Caco-2 (cell line): Measurements from ENCODE around the gene CALM1. TPM values are rescaled to one million over a fixed set of nuclear protein-coding genes. Genes with fewer than 3 reads are reported as not detected.

Experiments used
- BruUV-seq: library from RNA; stranded (reverse); fragments of 400-500 nt; replicated peaks from 2 replicates; lab custom pipeline; 2021; lab: Mats Ljungman, UMichigan
- CTCF ChIA-PET: fragments of 300-600 bp; sonication (Branson Sonifier 250); formaldehyde crosslinking; loops from one replicate; lab custom pipeline; 2022; ENCODE audit warnings: antibody characterized with exemption; lab: Charles Lee
- POLR2A ChIA-PET: fragments of 300-600 bp; sonication (Branson Sonifier 250); formaldehyde crosslinking; loops from one replicate; lab custom pipeline; 2022; ENCODE audit warnings: antibody characterized with exemption; lab: Charles Lee
- DNase-seq, 2 experiments: peaks; one replicate each; pipeline versions ENCODE4 v3.0.0 to v3.0.0-alpha.2; 2020 to 2022
- H3K27me3 ChIP-seq: replicated peaks from 2 replicates; pipeline ENCODE4 v1.6.0; 2011; ENCODE audit warnings: low read length; ENCODE audit not compliant: control insufficient read depth, insufficient read depth
- H3K36me3 ChIP-seq: 2 replicates; pipeline ENCODE4 v1.5.1; 2011; ENCODE audit warnings: low read length; ENCODE audit not compliant: control insufficient read depth, insufficient read depth
- H3K4me1 ChIP-seq: fragments of 250-450 bp; sonication (Bioruptor Pico); 2 replicates; pipeline ENCODE4 v1.5.1; 2020; ENCODE audit warnings: mild to moderate bottlenecking
- H3K4me3 ChIP-seq: 2 replicates; pipeline ENCODE4 v1.5.1; 2011; ENCODE audit warnings: low read depth, mild to moderate bottlenecking, control low read depth, low read length
- H3K9me3 ChIP-seq: fragments of 250-450 bp; sonication (Bioruptor Pico); 2 replicates; pipeline ENCODE4 v1.5.1; 2020; ENCODE audit warnings: mild to moderate bottlenecking, moderate library complexity
- H3K27ac Mint-ChIP-seq: one replicate; pipeline ENCODE4 v1.8.0; 2022; ENCODE audit warnings: mixed read lengths; ENCODE audit not compliant: unreplicated experiment
- H3K27me3 Mint-ChIP-seq: one replicate; pipeline ENCODE4 v1.8.0; 2022; ENCODE audit warnings: mixed read lengths; ENCODE audit not compliant: insufficient read depth, unreplicated experiment
- H3K36me3 Mint-ChIP-seq: one replicate; pipeline ENCODE4 v1.8.0; 2022; ENCODE audit warnings: mild to moderate bottlenecking, mixed read lengths; ENCODE audit not compliant: insufficient read depth, unreplicated experiment
- H3K4me1 Mint-ChIP-seq: one replicate; pipeline ENCODE4 v1.8.0; 2022; ENCODE audit warnings: low read depth, mixed read lengths; ENCODE audit not compliant: unreplicated experiment
- H3K4me3 Mint-ChIP-seq: one replicate; pipeline ENCODE4 v1.8.0; 2022; ENCODE audit warnings: mild to moderate bottlenecking, moderate library complexity, mixed read lengths; ENCODE audit not compliant: unreplicated experiment
- H3K9me3 Mint-ChIP-seq: one replicate; pipeline ENCODE4 v1.8.0; 2022; ENCODE audit warnings: mixed read lengths; ENCODE audit not compliant: unreplicated experiment
- intact Hi-C: fragments of 100-400 bp; cut with micrococcal nuclease; formaldehyde crosslinking; loops from one replicate; pipeline ENCODE4 v1.10.0; 2022; ENCODE audit not compliant: unreplicated experiment
- total RNA-seq: library from RNA; stranded (reverse); gene quantifications from 2 replicates; pipeline ENCODE4 v1.2.3, GENCODE V29; 2022
- TF ChIP-seq, protein P1 (sequence below), 2 experiments: fragments of 200-600 bp in 1 of 2; IDR thresholded peaks; 1 replicate in 1 of 2; 2 replicates in 1 of 2; pipeline versions ENCODE4 v1.5.1 to v1.8.0; 2011 to 2022; ENCODE audit warnings: antibody characterized with exemption in 1 of 2, control low read depth in 1 of 2, inconsistent platforms in 1 of 2, low read depth in 1 of 2, low read length in 1 of 2, mild to moderate bottlenecking in 1 of 2, moderate library complexity in 1 of 2; ENCODE audit not compliant: insufficient read depth in 1 of 2, severe bottlenecking in 1 of 2, unreplicated experiment in 1 of 2

The CALM1 gene
- total RNA-seq, 1 experiment from 2014 or later, result 437 TPM

DNA sequence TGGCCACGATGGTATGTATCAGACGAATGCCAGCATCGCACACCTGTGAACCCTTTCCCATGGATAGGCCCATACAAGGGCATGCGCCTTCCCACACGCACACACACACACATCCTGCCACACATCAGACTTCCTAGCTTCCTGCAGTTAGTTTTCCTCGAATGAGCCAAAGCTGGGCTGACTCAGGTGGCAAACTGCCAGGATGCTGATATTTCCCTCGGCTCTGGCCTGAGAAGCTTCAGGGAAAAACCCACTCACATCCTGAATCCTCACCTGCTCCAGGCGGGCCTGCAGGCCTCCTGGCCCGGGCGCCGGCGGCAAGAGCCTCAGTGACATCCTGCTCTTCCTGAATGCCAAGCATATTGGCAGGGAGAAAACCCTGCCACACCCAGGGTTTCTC, 22.4 kb downstream of the CALM1 start:
- ChIA-PET CTCF (no interaction called here), POLR2A (no interaction called here)
- DNase-seq, result no peak
- no peak overlapping the region for H3K4me3 ChIP-seq
- no peaks in the 10 kb centered on the region for H3K27me3 ChIP-seq
- Mint-ChIP-seq H3K27me3 (no peaks in the 10 kb centered on the region), H3K4me3 (no peak overlapping the region), H3K9me3 (no peaks in the 10 kb centered on the region), H3K4me1 (no peaks in the 10 kb centered on the region), H3K27ac (no peak overlapping the region), H3K36me3 (no peaks in the 10 kb centered on the region)
- no TSS peak for BruUV-seq
- H3K4me1 ChIP-seq, result no peaks in the 10 kb centered on the region
- H3K9me3 ChIP-seq, result no peaks in the 10 kb centered on the region
- no peaks in the 10 kb centered on the region for H3K36me3 ChIP-seq
- intact Hi-C loops, result no loop called here
- TF ChIP-seq, protein P1, sequence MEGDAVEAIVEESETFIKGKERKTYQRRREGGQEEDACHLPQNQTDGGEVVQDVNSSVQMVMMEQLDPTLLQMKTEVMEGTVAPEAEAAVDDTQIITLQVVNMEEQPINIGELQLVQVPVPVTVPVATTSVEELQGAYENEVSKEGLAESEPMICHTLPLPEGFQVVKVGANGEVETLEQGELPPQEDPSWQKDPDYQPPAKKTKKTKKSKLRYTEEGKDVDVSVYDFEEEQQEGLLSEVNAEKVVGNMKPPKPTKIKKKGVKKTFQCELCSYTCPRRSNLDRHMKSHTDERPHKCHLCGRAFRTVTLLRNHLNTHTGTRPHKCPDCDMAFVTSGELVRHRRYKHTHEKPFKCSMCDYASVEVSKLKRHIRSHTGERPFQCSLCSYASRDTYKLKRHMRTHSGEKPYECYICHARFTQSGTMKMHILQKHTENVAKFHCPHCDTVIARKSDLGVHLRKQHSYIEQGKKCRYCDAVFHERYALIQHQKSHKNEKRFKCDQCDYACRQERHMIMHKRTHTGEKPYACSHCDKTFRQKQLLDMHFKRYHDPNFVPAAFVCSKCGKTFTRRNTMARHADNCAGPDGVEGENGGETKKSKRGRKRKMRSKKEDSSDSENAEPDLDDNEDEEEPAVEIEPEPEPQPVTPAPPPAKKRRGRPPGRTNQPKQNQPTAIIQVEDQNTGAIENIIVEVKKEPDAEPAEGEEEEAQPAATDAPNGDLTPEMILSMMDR (IDR thresholded peaks at IDR 0.05; ENCODE audit: insufficient read depth in 1 of 2, low read depth in 1 of 2, low read length in 1 of 2, severe bottlenecking in 1 of 2, unreplicated experiment in 1 of 2), result no peak

DNA sequence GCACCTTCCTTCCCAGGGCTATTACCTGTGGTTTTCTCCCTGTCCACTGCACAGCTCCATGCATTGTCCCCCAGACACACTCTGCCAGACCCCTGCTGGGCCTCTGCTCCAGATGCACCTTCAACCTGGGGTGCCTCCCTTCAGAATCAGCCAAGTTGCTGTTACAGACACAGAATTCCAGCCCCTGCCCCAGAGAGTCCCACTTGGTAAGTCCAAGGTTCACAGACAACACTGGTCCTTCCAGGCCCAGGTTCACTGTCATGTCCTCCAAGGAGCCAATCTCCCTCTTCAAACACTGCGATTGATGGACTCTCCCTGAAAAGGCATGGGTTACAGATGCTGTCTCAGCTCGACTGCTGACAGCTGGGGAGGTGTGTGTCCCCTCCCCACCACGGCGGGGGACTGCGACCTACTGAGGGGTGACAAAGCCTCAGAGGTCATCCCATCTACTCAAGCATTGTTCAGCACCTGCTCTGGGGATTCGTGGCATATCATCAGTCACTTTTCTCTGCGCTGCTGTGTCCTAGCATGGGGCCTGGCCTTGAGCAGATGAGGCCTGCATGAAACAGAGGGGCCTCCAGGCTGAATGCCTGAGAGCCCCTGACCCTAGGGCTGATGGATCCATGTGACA, 24.3 kb downstream of the CALM1 start:
- H3K27me3 ChIP-seq, result no peaks in the 10 kb centered on the region
- Mint-ChIP-seq H3K36me3 (no peaks in the 10 kb centered on the region), H3K9me3 (no peaks in the 10 kb centered on the region), H3K27ac (no peak overlapping the region), H3K27me3 (no peaks in the 10 kb centered on the region), H3K4me3 (no peak overlapping the region), H3K4me1 (no peaks in the 10 kb centered on the region)
- H3K4me1 ChIP-seq, result no peaks in the 10 kb centered on the region
- intact Hi-C loops, result no loop called here
- TF ChIP-seq, protein P1 (IDR thresholded peaks at IDR 0.05; ENCODE audit: insufficient read depth in 1 of 2, low read depth in 1 of 2, low read length in 1 of 2, severe bottlenecking in 1 of 2, unreplicated experiment in 1 of 2), result no peak
- no TSS peak for BruUV-seq
- no peaks in the 10 kb centered on the region for H3K36me3 ChIP-seq
- no peak for DNase-seq
- ChIA-PET POLR2A (no interaction called here), CTCF (no interaction called here)
- H3K4me3 ChIP-seq, result no peak overlapping the region
- no peaks in the 10 kb centered on the region for H3K9me3 ChIP-seq

DNA sequence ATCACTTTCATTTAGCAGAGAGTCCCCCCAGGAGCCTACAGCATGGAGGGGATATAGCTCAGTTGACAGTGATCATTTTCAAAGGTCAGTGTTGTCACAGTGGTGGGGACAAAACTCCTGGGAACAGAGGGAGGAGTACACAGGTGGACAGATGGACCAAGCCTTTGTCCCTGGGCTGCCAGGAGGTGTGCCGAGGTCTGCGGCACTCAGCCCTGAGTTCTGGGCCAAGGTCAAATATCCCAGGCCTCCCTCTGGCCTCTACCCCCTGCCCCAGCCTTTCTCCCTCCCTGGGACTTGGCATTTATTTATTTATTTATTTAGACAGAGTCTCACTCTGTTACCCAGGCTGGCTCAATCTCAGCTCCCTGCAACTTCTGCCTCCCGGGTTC, 24.8 kb downstream of the CALM1 start:
- no TSS peak for BruUV-seq
- ChIA-PET CTCF (no interaction called here), POLR2A (no interaction called here)
- Mint-ChIP-seq H3K4me3 (no peak overlapping the region), H3K27ac (no peak overlapping the region), H3K27me3 (no peaks in the 10 kb centered on the region), H3K9me3 (no peaks in the 10 kb centered on the region), H3K36me3 (no peaks in the 10 kb centered on the region), H3K4me1 (no peaks in the 10 kb centered on the region)
- no peaks in the 10 kb centered on the region for H3K27me3 ChIP-seq
- H3K4me1 ChIP-seq, result no peaks in the 10 kb centered on the region
- H3K9me3 ChIP-seq, result no peaks in the 10 kb centered on the region
- H3K4me3 ChIP-seq, result no peak overlapping the region
- no peaks in the 10 kb centered on the region for H3K36me3 ChIP-seq
- TF ChIP-seq, protein P1 (IDR thresholded peaks at IDR 0.05; ENCODE audit: insufficient read depth in 1 of 2, low read depth in 1 of 2, low read length in 1 of 2, severe bottlenecking in 1 of 2, unreplicated experiment in 1 of 2), result no peak
- DNase-seq, result no peak
- intact Hi-C loops, result no loop called here
